GM18861 (cell line): Measurements from ENCODE around the gene MAPK13.
A peak's percentile ranks its signal among the peaks of the same experiment; 100 is the strongest.
"Not testable (repeated sequence)": the region's sequence is repeated elsewhere in the genome, so short reads cannot be mapped to it uniquely, and the experiment has no call there.

Experiments
- ATAC-seq: cut with Tn5 transposase; IDR thresholded peaks from one replicate; pipeline ENCODE4 v1.9.1; 2021; ENCODE audit not compliant: unreplicated experiment

The MAPK13 gene

GRCh38 chr6:36114798-36115408 is 15.4 kb upstream of the MAPK13 start:
- no peak for ATAC-seq

GRCh38 chr6:36115412-36115811 is 14.9 kb upstream of the MAPK13 start:
- no peak for ATAC-seq

GRCh38 chr6:36116066-36116864 is 14.0 kb upstream of the MAPK13 start:
- ATAC-seq = no peak

GRCh38 chr6:36116943-36117342 is 13.4 kb upstream of the MAPK13 start:
- ATAC-seq = no peak

- ATAC-seq = no peak
Measured at GRCh38 chr6:36117658-36118549, 12.4 kb upstream of the MAPK13 start.

GRCh38 chr6:36118550-36119107 is 11.7 kb upstream of the MAPK13 start:
- ATAC-seq = no peak

GRCh38 chr6:36119209-36119608 is 11.1 kb upstream of the MAPK13 start:
- ATAC-seq = no peak

- ATAC-seq = no peak
Measured at GRCh38 chr6:36120018-36120417, 10.3 kb upstream of the MAPK13 start.

- ATAC-seq = no peak
Measured at GRCh38 chr6:36120539-36120938, 9.8 kb upstream of the MAPK13 start.

- ATAC-seq = no peak
Measured at GRCh38 chr6:36120979-36121786, 9.1 kb upstream of the MAPK13 start.

- no peak for ATAC-seq
Measured at GRCh38 chr6:36121787-36122494, 8.4 kb upstream of the MAPK13 start.

- ATAC-seq = no peak
Measured at GRCh38 chr6:36122495-36123269, 7.6 kb upstream of the MAPK13 start.

- peak; percentile 46 for ATAC-seq
Measured at GRCh38 chr6:36123270-36124139, 6.8 kb upstream of the MAPK13 start.

GRCh38 chr6:36124346-36124745 is 6.0 kb upstream of the MAPK13 start:
- not testable (repeated sequence) for ATAC-seq

GRCh38 chr6:36124881-36125280 is 5.4 kb upstream of the MAPK13 start:
- no peak for ATAC-seq

- no peak for ATAC-seq
Measured at GRCh38 chr6:36125575-36125974, 4.7 kb upstream of the MAPK13 start.

- no peak for ATAC-seq
Measured at GRCh38 chr6:36126121-36126520, 4.2 kb upstream of the MAPK13 start.
